NCI-H345 (cell line): ENCODE measurements around the gene PLA1A.

Experiments used
- DNase-seq: peaks from one replicate; lab custom pipeline; 2025; lab: John Stamatoyannopoulos, UW

Gene PLA1A

GRCh38 chr3:119608405-119609000 lies 10.8 kb downstream of the PLA1A start:
- DNase-seq: no peak

DNA sequence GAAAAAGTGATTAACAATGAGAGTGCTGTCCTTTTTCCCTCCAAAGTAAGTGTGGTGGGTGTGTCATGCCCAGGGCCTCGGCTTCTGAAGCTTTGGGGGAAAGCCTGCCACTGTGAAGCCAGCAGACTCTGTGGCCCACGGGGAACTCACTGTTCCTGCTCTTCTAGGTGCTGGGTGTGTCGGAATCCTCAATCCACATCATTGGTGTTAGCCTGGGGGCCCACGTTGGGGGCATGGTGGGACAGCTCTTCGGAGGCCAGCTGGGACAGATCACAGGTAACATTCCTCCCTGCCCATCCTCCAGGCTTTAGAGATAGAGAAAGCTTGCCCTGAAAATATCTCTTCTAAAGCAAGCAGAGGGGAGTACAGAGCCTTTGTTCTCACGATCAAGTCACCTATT lies 11.6 kb downstream of the PLA1A start:
- DNase-seq: no peak

DNA sequence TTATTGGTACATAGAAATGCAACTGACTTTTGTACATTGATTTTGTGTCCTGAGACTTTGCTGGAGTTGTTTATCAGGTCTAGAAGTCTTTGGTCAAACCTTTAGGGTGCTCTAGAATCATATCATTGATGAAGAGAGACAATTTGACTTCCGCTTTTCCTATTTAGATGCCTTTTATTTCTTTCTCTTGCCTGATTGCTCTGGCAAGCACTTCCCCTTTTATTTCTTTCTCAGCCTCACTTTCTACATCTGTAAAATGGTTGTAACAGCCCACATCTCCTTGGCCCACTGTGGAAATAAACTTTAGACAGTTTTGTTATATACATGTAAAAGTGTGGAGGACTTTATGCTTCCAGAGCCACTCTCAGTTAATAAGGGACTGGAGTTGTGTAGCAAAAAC lies 14.0 kb downstream of the PLA1A start:
- DNase-seq: no peak

- no peak for DNase-seq
These were observed 15.5 kb downstream of the PLA1A start for GRCh38 chr3:119613201-119613600.

DNA sequence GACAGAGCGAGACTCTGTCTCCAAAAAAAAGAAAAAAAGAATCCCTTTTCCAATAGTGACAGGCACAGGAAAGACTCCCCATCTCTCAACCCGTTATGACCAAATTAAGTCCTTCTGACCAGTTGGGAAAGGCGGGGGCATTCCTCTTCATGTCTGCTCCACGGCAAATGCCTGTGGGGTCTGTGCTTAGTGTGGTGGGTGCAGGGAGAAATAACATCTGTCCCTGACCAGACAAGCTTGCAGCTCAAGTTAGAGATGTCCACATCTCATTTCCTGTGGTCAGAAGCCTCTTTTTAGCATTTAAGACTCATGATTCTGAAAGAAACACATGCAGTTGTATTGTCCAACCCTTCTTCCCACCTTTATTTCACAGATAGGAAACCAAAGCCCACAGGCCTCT lies 16.2 kb downstream of the PLA1A start:
- DNase-seq: no peak

GRCh38 chr3:119616056-119616455 lies 18.4 kb downstream of the PLA1A start:
- DNase-seq: no peak

DNA sequence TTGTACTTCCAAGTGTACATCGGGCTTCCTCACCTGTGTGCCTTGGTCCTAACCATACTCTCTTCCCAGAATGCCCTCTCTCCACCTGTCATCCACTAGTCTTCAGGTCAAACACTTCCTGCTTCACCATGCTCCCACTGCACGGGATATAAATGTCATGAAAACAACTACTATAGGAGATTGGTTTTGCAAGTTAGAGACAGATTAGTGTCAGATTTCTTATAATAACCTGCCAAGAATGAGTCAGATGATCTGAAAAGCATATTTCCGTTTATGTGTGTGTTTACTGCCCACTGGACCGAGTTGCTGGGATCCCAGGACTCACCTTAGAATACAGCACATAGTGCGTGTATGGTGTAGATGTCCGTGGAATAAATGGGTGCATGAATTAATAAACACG lies 21.4 kb downstream of the PLA1A start:
- no peak for DNase-seq

GRCh38 chr3:119620899-119621298 lies 23.2 kb downstream of the PLA1A start:
- DNase-seq: no peak

DNA sequence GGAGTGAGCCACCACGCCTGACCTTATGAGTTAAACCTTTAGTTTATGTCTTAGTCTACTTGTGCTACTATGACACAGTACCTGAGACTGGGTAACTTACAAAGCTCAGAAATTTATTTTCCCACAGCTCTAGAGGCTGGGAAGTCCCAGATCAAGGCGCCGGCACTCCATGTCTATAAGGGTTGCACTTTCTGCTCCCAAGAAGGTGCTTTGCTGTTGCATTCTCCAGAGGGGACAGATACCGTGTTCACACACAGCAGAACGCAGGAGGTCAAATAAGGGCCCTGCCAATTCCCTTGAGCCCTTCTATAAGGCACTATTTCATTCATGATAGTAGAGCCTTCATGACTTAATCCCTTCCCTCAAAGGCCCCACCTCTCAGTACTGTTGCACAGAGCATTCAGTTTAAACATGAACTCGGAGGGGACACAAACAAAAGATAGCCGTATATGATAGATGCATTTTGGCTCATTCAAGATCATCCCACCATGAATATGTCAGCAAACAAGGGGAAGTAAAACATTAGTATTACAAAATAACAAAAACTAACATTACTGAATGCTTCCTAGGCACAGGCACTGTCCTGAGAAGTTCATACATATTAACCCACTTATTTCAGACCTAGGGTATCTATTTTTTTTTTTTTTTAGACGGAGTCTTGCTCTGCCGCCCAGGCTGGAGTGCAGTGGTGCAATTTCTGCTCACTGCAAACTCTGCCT lies 26.5 kb downstream of the PLA1A start:
- no peak for DNase-seq

GRCh38 chr3:119625451-119626153 lies 27.9 kb downstream of the PLA1A start:
- DNase-seq: no peak

GRCh38 chr3:119626196-119626595 lies 28.5 kb downstream of the PLA1A start:
- no peak for DNase-seq

DNA sequence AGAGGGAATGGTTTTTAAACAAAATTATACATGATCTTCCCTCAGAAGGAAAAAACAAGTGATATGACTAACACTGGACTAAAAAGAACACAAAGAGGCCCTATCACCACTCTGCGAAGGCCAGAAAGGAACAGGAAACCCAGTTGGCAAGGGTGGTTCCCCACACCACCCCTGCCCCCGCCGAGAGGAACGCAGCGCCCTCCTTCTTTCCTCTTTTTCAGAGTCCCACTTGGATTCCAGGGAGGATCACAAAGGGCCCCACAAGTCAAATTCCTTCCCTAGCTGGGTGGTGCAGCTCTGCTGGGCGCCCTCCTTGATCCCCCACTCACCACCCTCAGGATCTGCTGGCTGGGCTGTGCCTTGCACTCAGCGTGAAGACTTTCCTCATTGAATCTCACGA lies 29.8 kb downstream of the PLA1A start:
- no peak for DNase-seq

- no peak for DNase-seq
These were observed 30.7 kb downstream of the PLA1A start for GRCh38 chr3:119628390-119628789.

DNA sequence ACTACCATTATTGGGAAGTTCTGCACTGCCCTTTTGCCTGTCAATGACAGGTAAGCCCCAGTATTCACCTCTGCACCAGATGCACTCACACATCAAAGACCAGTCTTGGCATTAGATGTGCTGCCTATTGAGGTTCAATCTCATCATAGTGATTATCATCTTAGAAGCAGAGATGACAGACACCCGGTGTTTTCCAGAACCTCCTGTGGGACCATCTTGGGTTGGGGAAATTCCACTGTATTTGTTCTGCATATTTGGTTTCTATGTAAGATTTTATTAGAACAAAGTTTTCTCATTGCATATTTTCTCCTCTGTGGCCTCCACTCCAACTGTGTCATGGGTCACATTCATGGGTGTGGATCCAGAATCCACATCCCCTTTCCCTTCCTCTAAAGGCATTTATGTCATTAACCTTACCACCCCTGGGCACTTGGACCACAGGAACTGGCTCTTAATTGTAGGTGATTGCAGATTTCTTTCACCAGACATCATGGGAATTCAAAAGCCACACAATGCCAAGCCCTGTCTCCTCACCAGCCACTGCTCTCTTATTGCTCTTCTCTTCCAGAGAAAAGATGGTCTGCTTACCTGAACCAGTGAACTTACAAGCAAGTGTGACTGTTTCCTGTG lies 31.2 kb downstream of the PLA1A start:
- DNase-seq: no peak

GRCh38 chr3:119630128-119630879 lies 32.6 kb downstream of the PLA1A start:
- DNase-seq: no peak

DNA sequence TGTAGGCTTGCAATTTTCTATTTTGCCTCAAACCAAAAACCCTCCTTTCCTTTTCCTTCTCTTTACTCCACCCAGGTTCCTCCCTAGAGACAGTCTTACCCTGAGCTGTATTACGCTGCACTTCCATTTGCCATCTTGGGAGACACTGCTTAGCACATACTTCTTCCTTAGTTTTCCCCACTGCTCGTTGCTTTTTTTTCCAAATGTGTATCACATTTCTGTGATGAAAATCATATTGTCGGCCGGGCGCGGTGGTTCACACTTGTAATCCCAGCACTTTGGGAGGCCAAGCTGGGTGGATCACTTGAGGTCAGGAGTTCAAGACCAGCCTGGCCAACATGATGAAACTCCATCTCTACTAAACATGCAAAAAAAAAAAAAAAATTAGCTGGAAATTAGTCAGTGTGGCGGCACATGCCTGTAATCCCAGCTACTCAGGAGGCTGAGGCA lies 33.2 kb downstream of the PLA1A start:
- DNase-seq: no peak

- DNase-seq: no peak
These were observed 33.8 kb downstream of the PLA1A start for GRCh38 chr3:119631516-119631915.

DNA sequence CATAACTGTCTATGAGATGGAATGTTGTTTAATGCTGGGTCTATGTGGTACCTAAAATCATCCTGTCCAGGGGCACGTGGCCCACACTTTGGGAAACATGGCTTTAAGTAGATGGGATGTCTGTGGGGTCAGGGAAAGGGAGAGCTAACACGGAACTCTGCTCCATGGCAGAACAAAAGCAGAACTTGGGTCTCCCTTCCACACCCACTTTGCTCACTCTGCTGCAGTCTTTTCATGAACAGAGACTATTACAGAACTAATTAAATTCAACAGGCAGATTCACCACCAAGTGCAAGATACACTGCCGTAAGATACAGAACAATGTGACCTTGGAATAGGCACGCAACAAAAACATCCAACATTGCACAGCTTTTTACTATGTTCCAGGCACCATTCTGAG lies 34.5 kb downstream of the PLA1A start:
- no peak for DNase-seq

DNA sequence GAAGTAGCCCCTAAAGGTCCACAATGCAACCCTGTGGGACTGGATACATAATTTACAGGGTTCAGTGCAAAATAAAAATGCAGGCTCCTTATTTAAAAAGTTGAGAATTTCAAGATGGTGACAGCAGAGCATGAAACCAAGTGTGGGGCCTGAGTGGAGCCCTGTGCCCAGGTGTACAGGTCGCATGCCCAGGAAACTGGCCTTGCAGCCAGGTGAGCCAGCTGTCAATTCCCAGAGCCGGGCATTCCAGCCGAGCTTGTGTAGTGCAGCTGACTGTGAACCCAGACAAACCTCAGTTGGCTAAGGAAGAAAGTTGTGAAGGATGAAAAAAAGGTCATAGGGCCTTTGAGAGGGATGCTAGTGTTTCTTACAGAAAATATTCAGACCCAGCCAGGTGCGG lies 35.1 kb downstream of the PLA1A start:
- no peak for DNase-seq

DNA sequence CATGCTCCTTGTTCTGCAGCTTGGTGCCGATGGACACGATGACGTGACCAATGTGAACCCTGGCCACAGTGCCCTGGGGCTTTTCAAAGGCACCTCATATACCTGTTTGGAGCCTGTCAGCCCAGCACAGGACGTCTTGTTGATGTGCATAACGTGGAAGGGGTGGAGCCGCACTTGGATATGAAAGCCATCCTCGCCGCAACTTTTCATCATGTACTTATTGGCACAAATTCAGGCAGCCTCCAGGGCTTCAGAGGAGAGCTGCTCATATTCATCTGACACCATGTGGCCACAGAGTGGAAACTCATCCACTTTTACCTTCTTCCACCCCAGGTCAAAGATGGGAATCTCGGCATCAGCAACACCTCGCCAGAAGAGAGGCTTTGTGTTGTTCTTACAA lies 38.0 kb downstream of the PLA1A start:
- no peak for DNase-seq

DNA sequence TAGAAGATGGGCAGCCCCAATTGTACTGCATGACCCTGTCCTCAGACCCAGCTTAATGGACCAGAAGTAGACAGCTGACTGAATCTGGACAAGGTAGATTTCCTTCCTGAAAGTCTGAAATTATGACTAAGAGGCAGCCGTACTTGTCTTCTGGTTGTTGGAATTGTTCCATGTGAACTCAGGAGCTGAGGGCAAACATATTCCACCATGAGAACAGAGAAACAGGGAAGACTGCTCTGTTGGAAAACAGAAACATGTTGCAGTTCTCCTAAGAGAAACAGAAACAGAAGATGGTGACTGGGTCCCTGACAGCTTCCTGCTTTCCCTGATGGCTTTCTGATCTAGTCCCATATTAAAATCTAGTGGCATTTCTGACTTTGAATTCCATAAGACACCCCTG lies 38.6 kb downstream of the PLA1A start:
- no peak for DNase-seq
